22Rv1 (cell line): Measurements from ENCODE around the gene ARID1A.

Experiments
- ZFX ChIP-seq: fragments of 450-650 bp; IDR thresholded peaks from 2 replicates; pipeline ENCODE4 v1.6.1; 2017; ENCODE audit warnings: antibody characterized with exemption, borderline replicate concordance
- TF ChIP-seq, protein P1 (sequence below): fragments of 450-650 bp; IDR thresholded peaks from 2 replicates; pipeline ENCODE4 v1.5.1; 2017; ENCODE audit warnings: mild to moderate bottlenecking

DNA sequence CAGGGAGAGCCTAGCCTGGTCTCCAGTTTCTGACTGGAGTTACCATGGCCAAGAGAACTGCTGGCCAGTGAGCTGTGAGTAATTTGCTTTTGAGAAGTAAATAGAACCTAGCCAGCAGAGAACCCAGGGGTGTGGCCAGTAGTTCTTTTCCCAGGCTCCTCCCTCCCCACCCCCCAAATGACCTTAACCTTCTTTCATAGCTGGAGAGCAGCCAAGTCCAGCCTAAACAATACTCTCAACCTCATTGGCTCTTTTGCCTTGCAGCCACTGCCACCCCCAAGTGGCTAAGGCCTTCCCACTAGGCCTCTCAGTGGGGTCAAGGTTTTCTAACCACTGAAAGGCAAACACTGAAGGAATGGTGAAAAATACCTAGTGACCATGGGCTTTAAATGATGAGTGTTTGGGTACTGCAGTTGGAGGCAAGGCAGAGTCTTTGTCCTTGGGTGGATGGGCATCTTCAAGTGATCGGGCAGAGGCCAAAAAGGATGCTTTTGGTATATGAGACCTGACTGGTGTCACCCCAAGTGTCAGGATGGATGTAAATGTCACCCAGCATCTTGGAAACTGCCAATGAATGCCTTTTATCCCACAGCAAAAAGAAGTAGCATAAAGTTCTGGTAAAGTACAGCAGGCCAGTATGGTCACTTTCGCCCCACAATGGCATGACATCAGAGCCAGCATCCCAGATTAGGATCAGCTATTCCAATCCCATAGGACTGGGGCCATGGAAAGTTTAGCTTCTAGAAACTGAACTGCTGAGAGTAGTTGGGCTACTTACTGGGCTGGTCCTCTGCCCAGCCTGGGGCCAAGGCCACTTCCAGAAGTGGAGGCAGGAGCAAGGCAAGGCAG lies 88.4 kb downstream of the ARID1A start:
- TF ChIP-seq, protein P1, sequence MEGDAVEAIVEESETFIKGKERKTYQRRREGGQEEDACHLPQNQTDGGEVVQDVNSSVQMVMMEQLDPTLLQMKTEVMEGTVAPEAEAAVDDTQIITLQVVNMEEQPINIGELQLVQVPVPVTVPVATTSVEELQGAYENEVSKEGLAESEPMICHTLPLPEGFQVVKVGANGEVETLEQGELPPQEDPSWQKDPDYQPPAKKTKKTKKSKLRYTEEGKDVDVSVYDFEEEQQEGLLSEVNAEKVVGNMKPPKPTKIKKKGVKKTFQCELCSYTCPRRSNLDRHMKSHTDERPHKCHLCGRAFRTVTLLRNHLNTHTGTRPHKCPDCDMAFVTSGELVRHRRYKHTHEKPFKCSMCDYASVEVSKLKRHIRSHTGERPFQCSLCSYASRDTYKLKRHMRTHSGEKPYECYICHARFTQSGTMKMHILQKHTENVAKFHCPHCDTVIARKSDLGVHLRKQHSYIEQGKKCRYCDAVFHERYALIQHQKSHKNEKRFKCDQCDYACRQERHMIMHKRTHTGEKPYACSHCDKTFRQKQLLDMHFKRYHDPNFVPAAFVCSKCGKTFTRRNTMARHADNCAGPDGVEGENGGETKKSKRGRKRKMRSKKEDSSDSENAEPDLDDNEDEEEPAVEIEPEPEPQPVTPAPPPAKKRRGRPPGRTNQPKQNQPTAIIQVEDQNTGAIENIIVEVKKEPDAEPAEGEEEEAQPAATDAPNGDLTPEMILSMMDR, result no peak
- no peak for TF ChIP-seq ZFX
